SH-SY5Y (cell line): ENCODE measurements around the gene ASAP2.

Source experiments
- GATA2 ChIP-seq: IDR thresholded peaks from 2 replicates; pipeline ENCODE4 v1.6.1; 2011; ENCODE audit warnings: mild to moderate bottlenecking, low read depth, low read length
- GATA3 ChIP-seq: IDR thresholded peaks from 2 replicates; pipeline ENCODE4 v1.6.1; 2011; ENCODE audit warnings: low read depth, mild to moderate bottlenecking, low read length, moderate library complexity

GRCh38 chr2:9179572-9180201 is 26.9 kb upstream of the ASAP2 start:
- TF ChIP-seq GATA2 (no peak), GATA3 (no peak)
